Activated CD4-positive, CD25-positive, alpha-beta regulatory T cell (primary cell): ENCODE data around the gene ABCB1.
A peak's percentile ranks its signal among the peaks of the same experiment; 100 is the strongest.

Experiments used
- DNase-seq, 4 experiments: peaks; one replicate each; lab custom pipeline; 2025; lab: John Stamatoyannopoulos, UW

The ABCB1 gene

GRCh38 chr7:87600130-87601124 lies at the start of gene ABCB1:
Gene ABCB1, minus strand, starts transcription at chr7:87600884. Its CDS starts 700 bp downstream, at chr7:87600184.
- DNase-seq: no peak

- DNase-seq: no peak
Measured at GRCh38 chr7:87648316-87648715, 47.6 kb upstream of the ABCB1 start.

GRCh38 chr7:87645446-87645845 lies 44.8 kb upstream of the ABCB1 start:
- no peak for DNase-seq

GRCh38 chr7:87635921-87636320 lies 35.2 kb upstream of the ABCB1 start:
- no peak for DNase-seq

GRCh38 chr7:87628780-87629569 lies 28.3 kb upstream of the ABCB1 start:
- peak in 1 of 4 experiments; percentile 3 for DNase-seq

- DNase-seq: no peak
Measured at GRCh38 chr7:87627634-87627994, 26.9 kb upstream of the ABCB1 start.

GRCh38 chr7:87625101-87625500 lies 24.4 kb upstream of the ABCB1 start:
- DNase-seq: no peak

- DNase-seq: no peak
Measured at GRCh38 chr7:87624628-87625027, 23.9 kb upstream of the ABCB1 start.

GRCh38 chr7:87615197-87615596 lies 14.5 kb upstream of the ABCB1 start:
- no peak for DNase-seq

- no peak for DNase-seq
Measured at GRCh38 chr7:87609916-87610315, 9.2 kb upstream of the ABCB1 start.

GRCh38 chr7:87608431-87608830 lies 7.7 kb upstream of the ABCB1 start:
- DNase-seq: no peak

- no peak for DNase-seq
Measured at GRCh38 chr7:87604264-87604663, 3.6 kb upstream of the ABCB1 start.

GRCh38 chr7:87599336-87599735 lies 1.3 kb downstream of the ABCB1 start:
- DNase-seq: no peak

- DNase-seq: no peak
Measured at GRCh38 chr7:87598234-87599009, 2.3 kb downstream of the ABCB1 start.

GRCh38 chr7:87596696-87597095 lies 4.0 kb downstream of the ABCB1 start:
- no peak for DNase-seq

GRCh38 chr7:87596136-87596535 lies 4.5 kb downstream of the ABCB1 start:
- no peak for DNase-seq

GRCh38 chr7:87592300-87592699 lies 8.4 kb downstream of the ABCB1 start:
- DNase-seq: no peak

- DNase-seq: no peak
Measured at GRCh38 chr7:87591211-87591610, 9.5 kb downstream of the ABCB1 start.

GRCh38 chr7:87590578-87590977 lies 10.1 kb downstream of the ABCB1 start:
- no peak for DNase-seq

- DNase-seq: no peak
Measured at GRCh38 chr7:87589631-87590030, 11.1 kb downstream of the ABCB1 start.

- no peak for DNase-seq
Measured at GRCh38 chr7:87581723-87582122, 19.0 kb downstream of the ABCB1 start.

- DNase-seq: no peak
Measured at GRCh38 chr7:87580636-87581035, 20.0 kb downstream of the ABCB1 start.
